ENCODE data around the gene CDK10.

GRCh38 chr16:89727406-89728120, 41.1 kb downstream of the CDK10 start:
- no peak for TF ChIP-seq CTCF (IDR thresholded peaks at IDR 0.05; ENCODE audit: low read length)
- TF ChIP-seq EZH2phosphoT487 (IDR thresholded peaks at IDR 0.05; ENCODE audit: low read length): no peak
- TF ChIP-seq EZH2 (optimal IDR thresholded peaks at IDR 0.05; ENCODE audit: low read depth, low read length): no peak
